Endothelial cell (in vitro differentiated cells): ENCODE results near the gene IL17RB. TPM values are rescaled to one million over a fixed set of nuclear protein-coding genes. Genes with fewer than 3 reads are reported as not detected.
A peak's percentile ranks its signal among the peaks of the same experiment; 100 is the strongest.

Experiments
- DNase-seq: peaks from one replicate; pipeline ENCODE4 v3.0.0; 2021; ENCODE audit warnings: low spot score
- H3K27ac Mint-ChIP-seq: one replicate; pipeline ENCODE4 v1.8.0; 2021; ENCODE audit warnings: mixed read lengths, inconsistent platforms; ENCODE audit not compliant: unreplicated experiment
- H3K27me3 Mint-ChIP-seq: one replicate; pipeline ENCODE4 v1.8.0; 2021; ENCODE audit warnings: mild to moderate bottlenecking, moderate library complexity, mixed read lengths, inconsistent platforms; ENCODE audit not compliant: unreplicated experiment
- H3K36me3 Mint-ChIP-seq: one replicate; pipeline ENCODE4 v1.8.0; 2021; ENCODE audit warnings: mild to moderate bottlenecking, low read depth, mixed read lengths, inconsistent platforms; ENCODE audit not compliant: unreplicated experiment
- H3K4me1 Mint-ChIP-seq: one replicate; pipeline ENCODE4 v1.8.0; 2021; ENCODE audit warnings: mild to moderate bottlenecking, mixed read lengths, inconsistent platforms; ENCODE audit not compliant: unreplicated experiment
- H3K4me3 Mint-ChIP-seq: one replicate; pipeline ENCODE4 v1.8.0; 2021; ENCODE audit warnings: mild to moderate bottlenecking, mixed read lengths, inconsistent platforms; ENCODE audit not compliant: unreplicated experiment
- H3K9me3 Mint-ChIP-seq: one replicate; pipeline ENCODE4 v1.8.0; 2021; ENCODE audit warnings: mixed read lengths, inconsistent platforms; ENCODE audit not compliant: unreplicated experiment
- total RNA-seq: library from RNA; stranded (reverse); fragmentation: NEBNext Ultra II Directional; extraction: Animal tissue kit (Norgen Biotek cat#: 25700); gene quantifications from one replicate; pipeline ENCODE4 v1.2.1, GENCODE V29; 2021; ENCODE audit not compliant: unreplicated experiment
- TF ChIP-seq, protein P1 (sequence below): fragments of 200-600 bp; sonication (generic); IDR thresholded peaks from one replicate; pipeline ENCODE4 v1.5.0; 2021; ENCODE audit warnings: antibody characterized with exemption; ENCODE audit not compliant: unreplicated experiment

IL17RB gene
- total RNA-seq, 1 donor from 2014 or later = 0.33 TPM

DNA sequence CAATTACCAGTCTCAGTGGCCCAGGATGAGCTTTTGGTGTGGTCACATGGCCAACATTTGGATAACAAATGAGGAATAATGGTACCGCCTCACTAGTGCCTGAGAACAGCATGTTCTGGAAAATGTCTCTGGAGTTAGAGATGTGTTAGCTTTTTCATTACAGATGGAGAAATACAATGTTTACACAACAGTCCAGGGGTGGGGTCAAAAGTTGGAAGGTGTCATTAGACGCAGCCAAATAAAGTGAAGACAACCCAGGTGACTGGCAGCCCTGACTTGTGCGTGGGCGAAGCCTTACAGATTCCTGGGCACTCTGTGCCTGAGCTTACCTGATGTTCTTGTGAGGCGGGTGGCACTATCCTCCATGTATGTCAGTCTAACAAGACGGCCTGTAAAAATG lies 12.8 kb downstream of the IL17RB start:
- DNase-seq = no peak
- H3K36me3 Mint-ChIP-seq = peaks cover 4% of the 10 kb centered on the region
- H3K27me3 Mint-ChIP-seq = peaks cover 5% of the 10 kb centered on the region
- TF ChIP-seq, protein P1, sequence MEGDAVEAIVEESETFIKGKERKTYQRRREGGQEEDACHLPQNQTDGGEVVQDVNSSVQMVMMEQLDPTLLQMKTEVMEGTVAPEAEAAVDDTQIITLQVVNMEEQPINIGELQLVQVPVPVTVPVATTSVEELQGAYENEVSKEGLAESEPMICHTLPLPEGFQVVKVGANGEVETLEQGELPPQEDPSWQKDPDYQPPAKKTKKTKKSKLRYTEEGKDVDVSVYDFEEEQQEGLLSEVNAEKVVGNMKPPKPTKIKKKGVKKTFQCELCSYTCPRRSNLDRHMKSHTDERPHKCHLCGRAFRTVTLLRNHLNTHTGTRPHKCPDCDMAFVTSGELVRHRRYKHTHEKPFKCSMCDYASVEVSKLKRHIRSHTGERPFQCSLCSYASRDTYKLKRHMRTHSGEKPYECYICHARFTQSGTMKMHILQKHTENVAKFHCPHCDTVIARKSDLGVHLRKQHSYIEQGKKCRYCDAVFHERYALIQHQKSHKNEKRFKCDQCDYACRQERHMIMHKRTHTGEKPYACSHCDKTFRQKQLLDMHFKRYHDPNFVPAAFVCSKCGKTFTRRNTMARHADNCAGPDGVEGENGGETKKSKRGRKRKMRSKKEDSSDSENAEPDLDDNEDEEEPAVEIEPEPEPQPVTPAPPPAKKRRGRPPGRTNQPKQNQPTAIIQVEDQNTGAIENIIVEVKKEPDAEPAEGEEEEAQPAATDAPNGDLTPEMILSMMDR = no peak
- no peak overlapping the region for H3K4me3 Mint-ChIP-seq
- peak overlapping the region; percentile 17 for H3K27ac Mint-ChIP-seq
- no peaks in the 10 kb centered on the region for H3K9me3 Mint-ChIP-seq
- peaks cover 2% of the 10 kb centered on the region for H3K4me1 Mint-ChIP-seq

DNA sequence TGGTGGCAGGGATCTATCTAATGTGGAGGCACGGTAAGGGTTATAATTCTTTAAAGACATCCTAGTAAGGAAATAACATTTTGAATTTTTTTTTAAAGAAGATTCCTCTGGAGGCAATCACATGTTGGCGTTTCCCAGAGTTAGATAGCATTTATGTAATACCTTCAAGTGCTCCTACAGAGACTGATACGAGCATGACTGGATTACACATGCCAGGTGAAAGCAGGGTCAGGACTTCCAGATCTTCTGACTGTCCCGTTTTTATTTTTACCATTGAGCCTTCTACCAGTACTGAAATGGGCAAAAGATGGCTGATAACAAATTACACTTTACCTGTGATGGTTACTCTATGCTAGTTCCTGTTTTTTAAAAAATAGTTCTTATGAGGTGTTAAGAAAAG lies 13.8 kb downstream of the IL17RB start:
- TF ChIP-seq, protein P1 = no peak
- no peak for DNase-seq
- peaks cover 9% of the 10 kb centered on the region for H3K36me3 Mint-ChIP-seq

DNA sequence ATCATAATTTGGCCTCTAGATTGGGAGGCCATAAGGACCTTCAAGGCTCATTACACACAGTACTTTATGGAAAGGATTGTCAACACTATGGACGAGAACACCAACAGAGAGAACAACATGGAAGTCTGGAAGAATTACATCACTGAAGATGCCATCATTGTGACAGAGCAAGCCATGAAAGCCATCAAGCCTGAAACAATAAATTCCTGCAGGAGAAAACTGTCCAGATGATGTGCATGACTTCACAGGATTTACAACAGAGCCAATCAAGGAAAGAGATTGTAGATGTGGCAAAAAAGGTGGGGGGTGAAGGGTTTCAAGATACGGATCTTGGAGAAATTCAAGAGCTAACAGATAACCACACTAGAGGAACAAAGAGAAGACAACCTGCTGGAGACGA lies 15.9 kb downstream of the IL17RB start:
- Mint-ChIP-seq H3K36me3 (peaks cover 14% of the 10 kb centered on the region), H3K9me3 (no peaks in the 10 kb centered on the region), H3K27ac (no peak overlapping the region)

More for the DNA sequence above, 13.8 kb downstream of the IL17RB start:
- H3K27ac Mint-ChIP-seq = no peak overlapping the region
- peaks cover 3% of the 10 kb centered on the region for H3K27me3 Mint-ChIP-seq
- H3K9me3 Mint-ChIP-seq = no peaks in the 10 kb centered on the region
- H3K4me1 Mint-ChIP-seq = peaks cover 2% of the 10 kb centered on the region
- no peak overlapping the region for H3K4me3 Mint-ChIP-seq

GRCh38 chr3:53863145-53863544 lies 16.8 kb downstream of the IL17RB start:
- no peaks in the 10 kb centered on the region for H3K9me3 Mint-ChIP-seq
- H3K27ac Mint-ChIP-seq = no peak overlapping the region
- H3K4me3 Mint-ChIP-seq = no peak overlapping the region
- H3K27me3 Mint-ChIP-seq = peaks cover 3% of the 10 kb centered on the region
- H3K36me3 Mint-ChIP-seq = peaks cover 18% of the 10 kb centered on the region
- DNase-seq = no peak
- TF ChIP-seq, protein P1 = no peak
- H3K4me1 Mint-ChIP-seq = no peaks in the 10 kb centered on the region

More for the DNA sequence above, 15.9 kb downstream of the IL17RB start:
- DNase-seq = no peak
- Mint-ChIP-seq H3K4me3 (no peak overlapping the region), H3K4me1 (peaks cover 2% of the 10 kb centered on the region), H3K27me3 (peaks cover 3% of the 10 kb centered on the region)
- TF ChIP-seq, protein P1 = no peak

GRCh38 chr3:53865732-53866499 lies 19.5 kb downstream of the IL17RB start:
- no peak overlapping the region for H3K27ac Mint-ChIP-seq

More at GRCh38 chr3:53865732-53866499, 19.5 kb downstream of the IL17RB start:
- TF ChIP-seq, protein P1 = no peak
- Mint-ChIP-seq H3K4me1 (no peaks in the 10 kb centered on the region), H3K36me3 (peaks cover 22% of the 10 kb centered on the region), H3K27me3 (no peaks in the 10 kb centered on the region), H3K9me3 (no peaks in the 10 kb centered on the region), H3K4me3 (no peak overlapping the region)
- DNase-seq = no peak
